ENCODE measurements around the gene TSPAN12.
"Not testable (repeated sequence)": the region's sequence is repeated elsewhere in the genome, so short reads cannot be mapped to it uniquely, and the experiment has no call there.

Gene TSPAN12, protein sequence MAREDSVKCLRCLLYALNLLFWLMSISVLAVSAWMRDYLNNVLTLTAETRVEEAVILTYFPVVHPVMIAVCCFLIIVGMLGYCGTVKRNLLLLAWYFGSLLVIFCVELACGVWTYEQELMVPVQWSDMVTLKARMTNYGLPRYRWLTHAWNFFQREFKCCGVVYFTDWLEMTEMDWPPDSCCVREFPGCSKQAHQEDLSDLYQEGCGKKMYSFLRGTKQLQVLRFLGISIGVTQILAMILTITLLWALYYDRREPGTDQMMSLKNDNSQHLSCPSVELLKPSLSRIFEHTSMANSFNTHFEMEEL

DNA sequence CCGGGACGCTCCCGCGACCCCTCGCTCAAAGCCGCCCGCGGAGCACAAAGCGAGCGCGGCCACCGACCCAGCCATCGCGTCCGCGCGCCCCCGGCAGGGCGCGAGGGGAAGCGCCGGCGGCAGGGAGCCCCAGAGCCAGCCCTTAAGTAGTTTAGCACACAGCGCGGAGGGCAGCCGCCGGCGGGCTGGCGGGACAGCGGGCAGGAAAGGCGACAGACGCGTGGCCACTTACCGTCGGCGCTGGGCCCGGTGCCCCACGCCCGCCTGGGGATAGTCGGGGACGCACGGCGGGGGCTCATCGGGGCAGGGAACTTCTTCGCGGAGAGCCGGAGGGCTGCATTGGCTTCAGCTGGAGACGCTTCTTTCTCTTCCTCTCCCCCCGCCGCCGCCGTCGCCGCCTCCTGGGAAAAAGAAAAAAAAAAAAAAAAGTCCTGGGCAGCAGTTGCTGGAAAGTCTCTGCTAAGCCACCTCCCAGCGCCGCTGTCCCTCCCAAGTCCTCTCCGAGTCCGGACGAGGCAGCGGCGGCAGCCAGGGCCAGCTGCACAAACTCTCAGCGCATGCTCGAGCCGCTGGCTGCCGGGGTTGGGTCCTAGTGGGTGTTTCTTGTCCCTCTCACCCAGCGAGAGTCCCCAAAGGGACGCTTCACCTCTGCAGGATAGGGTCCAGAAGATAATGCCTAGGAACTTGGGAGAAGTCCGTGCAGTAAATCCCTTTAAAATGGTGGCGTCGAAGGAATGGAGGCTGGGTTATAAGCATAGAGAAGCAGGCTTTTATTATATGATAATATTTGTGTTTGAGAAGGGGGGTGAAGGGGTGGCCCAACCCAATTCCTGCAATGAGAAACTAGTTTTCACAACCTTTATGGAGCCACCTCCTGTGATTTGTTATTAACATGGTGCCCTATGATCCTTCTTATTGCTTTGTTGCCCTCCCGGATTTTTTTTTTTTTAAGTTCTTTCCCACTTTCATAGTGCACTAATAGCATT is at the start of gene TSPAN12:
Gene TSPAN12, minus strand, starts transcription at position 557 of the 986 bp plus-strand sequence. CDS start 1,381 bp downstream, outside the sequence.
- DNase-seq = peak; percentile 94

GRCh38 chr7:120898715-120899499 is 41.0 kb upstream of the TSPAN12 start:
- no peak for DNase-seq

- not testable (repeated sequence) for DNase-seq
Measured at GRCh38 chr7:120895253-120895652, 37.3 kb upstream of the TSPAN12 start.

DNA sequence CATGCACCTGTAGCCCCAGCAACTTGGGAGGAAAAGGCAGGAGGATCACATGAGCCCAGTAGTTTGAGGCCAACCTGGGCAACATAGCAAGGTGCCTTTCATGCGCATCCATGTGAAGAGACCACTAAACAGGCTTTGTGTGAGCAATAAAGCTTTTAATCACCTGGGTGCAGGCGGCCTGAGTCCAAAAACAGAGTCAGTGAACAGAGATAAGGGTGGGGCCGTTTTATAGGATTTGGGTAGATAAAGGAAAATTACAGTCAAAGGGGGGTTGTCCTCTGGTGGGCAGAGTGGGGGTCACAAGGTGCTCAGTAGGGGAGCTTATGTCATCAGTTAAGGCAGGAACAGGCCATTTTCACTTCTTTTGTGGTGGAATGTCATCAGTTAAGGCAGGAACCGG is 27.7 kb upstream of the TSPAN12 start:
- not testable (repeated sequence) for DNase-seq

- DNase-seq = peak; percentile 52
Measured at GRCh38 chr7:120877701-120878100, 19.8 kb upstream of the TSPAN12 start.

DNA sequence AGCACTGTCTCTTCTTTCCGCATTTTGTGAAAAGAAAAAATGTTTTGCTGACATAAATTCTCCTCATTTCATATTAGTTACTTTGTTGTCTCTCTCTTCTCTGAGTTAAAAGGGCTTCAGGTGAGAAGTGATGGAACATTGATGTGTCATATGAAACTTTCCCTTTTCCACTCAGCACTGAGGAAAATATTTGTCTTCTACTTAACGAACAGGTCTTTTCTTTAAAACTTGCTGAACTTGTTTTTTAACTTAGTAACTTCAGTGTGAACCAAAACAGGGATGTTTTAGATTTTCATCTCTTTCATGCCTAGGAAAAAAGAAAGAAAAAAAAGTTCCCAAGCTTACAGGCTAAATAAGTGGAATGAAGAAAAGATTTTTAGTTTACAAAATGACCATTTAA is 19.0 kb upstream of the TSPAN12 start:
- DNase-seq = no peak

- peak; percentile 55 for DNase-seq
Measured at GRCh38 chr7:120874722-120875121, 16.8 kb upstream of the TSPAN12 start.

DNA sequence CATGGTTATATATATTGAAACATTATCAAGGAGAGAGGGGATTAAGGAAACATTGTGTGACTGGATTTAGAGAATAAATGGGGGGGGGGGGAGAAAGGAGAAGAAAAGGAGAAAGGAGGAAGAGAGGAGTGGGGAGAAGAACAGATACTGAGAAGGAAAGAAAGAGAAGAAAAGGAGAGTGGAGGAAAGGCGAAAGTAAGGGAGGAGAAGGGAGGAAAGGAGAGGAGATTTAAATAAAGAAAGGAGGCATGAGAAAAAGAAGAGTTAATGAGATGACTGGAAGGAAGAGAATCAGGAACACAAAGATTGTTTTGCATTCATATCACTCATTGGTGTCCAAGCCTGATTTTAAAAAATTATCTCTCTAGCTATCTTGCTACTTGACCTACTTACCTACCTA is 16.1 kb upstream of the TSPAN12 start:
- DNase-seq = no peak

- peak; percentile 83 for DNase-seq
Measured at GRCh38 chr7:120873401-120873800, 15.5 kb upstream of the TSPAN12 start.

- no peak for DNase-seq
Measured at GRCh38 chr7:120869700-120870099, 11.8 kb upstream of the TSPAN12 start.

- DNase-seq = no peak
Measured at GRCh38 chr7:120867932-120868331, 10.0 kb upstream of the TSPAN12 start.

- DNase-seq = no peak
Measured at GRCh38 chr7:120865191-120865981, 7.4 kb upstream of the TSPAN12 start.

DNA sequence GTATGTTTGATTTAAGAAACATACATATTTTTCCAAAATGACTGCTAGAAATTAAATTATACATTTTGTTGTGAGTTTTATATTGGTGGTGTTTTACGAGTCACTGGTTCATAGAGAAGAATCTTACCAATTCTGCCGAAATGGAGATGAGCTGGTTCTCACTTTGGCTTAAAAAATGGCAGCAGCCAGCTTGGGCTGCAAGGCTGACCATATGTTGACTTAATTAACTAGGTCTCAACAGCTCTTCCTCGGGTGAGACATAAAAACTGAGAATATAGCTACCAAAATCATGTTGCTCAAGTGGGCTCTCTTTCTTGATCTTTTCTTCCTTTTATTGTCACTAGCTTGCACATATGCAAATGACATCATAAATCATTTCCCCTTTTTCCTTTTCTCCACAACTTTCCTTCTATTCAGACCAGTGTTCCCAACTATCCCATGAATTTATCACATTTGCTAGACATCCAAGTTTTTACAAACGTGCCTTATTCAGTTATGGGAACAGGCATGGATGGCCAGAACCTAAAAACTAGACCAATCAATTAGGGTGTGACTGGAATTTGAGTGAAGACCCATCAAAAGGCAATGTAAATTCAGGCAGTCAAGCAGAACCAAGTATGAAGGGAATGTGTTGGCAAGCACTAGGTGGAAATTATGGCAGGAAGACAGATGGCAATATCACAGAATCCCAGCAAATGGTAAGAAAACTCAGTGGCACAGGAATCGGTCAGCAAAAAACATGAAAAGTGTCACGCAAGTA is 6.4 kb upstream of the TSPAN12 start:
- DNase-seq = peak; percentile 59

- peak; percentile 31 for DNase-seq
Measured at GRCh38 chr7:120862987-120863590, 5.1 kb upstream of the TSPAN12 start.

GRCh38 chr7:120860156-120860555 is 2.2 kb upstream of the TSPAN12 start:
- DNase-seq = no peak

DNA sequence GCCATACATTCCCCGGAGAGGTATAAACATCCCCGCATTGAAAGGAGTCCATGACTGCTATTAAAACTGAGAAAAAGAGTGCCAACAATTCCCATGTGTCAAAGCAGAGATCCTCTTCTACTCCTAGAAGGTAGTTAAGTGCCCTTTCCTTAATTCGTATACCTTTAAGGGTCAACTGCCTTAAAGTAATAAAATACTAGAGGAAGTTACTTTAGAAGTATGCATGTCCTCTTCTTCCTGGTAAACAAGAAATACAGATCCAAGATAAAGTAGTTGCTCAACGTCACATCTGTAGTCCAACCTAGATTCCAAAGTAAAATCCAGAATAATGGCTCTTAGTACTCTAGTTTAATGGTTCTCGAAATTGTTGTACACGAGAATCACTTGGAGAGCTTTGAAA is 1.5 kb upstream of the TSPAN12 start:
- no peak for DNase-seq

GRCh38 chr7:120856621-120857352 is 1.2 kb downstream of the TSPAN12 start:
- peak; percentile 87 for DNase-seq

DNA sequence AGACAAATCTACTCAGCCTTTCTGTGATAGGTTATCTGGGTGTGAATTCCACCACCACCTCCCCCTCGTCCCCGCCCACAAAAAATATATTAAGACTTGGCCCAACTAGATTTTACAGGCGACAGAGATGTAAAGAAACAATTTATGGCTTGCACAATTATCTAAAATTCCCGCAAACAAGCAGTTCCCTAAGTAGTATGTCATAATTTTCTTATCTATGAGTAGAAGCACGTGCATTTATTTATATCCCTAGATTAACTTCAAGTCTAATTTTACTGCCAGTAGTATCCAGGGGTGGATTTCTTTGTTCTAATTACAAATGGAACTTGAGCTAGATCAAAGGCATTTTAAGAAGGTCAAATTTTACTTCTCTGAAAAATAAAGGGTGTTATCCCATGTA is 1.7 kb downstream of the TSPAN12 start:
- peak; percentile 18 for DNase-seq

DNA sequence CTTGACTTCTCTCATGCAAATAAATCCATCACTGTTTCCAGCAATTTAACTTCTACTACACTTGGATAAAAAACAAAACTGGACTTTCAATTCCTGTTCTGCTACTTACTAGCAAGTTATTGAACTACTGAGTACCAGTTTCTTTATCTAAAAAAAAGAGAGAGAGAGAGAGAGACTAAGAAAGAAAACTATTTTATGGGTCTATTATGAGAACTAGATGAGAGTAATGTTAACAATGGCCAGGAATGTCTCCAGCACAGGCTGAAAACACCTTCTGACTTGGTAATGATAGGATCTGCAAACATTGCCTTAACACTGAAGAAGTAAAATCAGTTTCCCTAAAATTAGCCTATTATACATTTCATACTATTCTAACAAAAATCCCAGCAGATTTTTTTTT is 5.2 kb downstream of the TSPAN12 start:
- no peak for DNase-seq

GRCh38 chr7:120843109-120843508 is 14.8 kb downstream of the TSPAN12 start:
- DNase-seq = peak; percentile 56
